GM19438 (cell line): ENCODE results near the gene MGAT5B.
"Not testable (repeated sequence)": the region's sequence is repeated elsewhere in the genome, so short reads cannot be mapped to it uniquely, and the experiment has no call there.

Experiments used
- ATAC-seq: cut with Tn5 transposase; IDR thresholded peaks from one replicate; pipeline ENCODE4 v1.9.1; 2021; ENCODE audit warnings: low read depth; ENCODE audit not compliant: unreplicated experiment

MGAT5B gene

GRCh38 chr17:76968707-76969597 is 100.7 kb downstream of the MGAT5B start:
- ATAC-seq: no peak

GRCh38 chr17:76969598-76970172 is 101.5 kb downstream of the MGAT5B start:
- ATAC-seq: no peak

GRCh38 chr17:76970228-76970627 is 102.0 kb downstream of the MGAT5B start:
- ATAC-seq: not testable (repeated sequence)

- ATAC-seq: no peak
Observed at GRCh38 chr17:76972046-76972641, 103.9 kb downstream of the MGAT5B start.

- no peak for ATAC-seq
Observed at GRCh38 chr17:76973040-76973439, 104.8 kb downstream of the MGAT5B start.

GRCh38 chr17:76974721-76975120 is 106.5 kb downstream of the MGAT5B start:
- ATAC-seq: no peak

- ATAC-seq: not testable (repeated sequence)
Observed at GRCh38 chr17:76978050-76978449, 109.8 kb downstream of the MGAT5B start.

GRCh38 chr17:76981545-76982295 is 113.5 kb downstream of the MGAT5B start:
- ATAC-seq: no peak

- no peak for ATAC-seq
Observed at GRCh38 chr17:76982408-76983074, 114.3 kb downstream of the MGAT5B start.

GRCh38 chr17:76983075-76983775 is 115.0 kb downstream of the MGAT5B start:
- ATAC-seq: no peak

GRCh38 chr17:76986365-76986764 is 118.2 kb downstream of the MGAT5B start:
- ATAC-seq: no peak

GRCh38 chr17:76987486-76988093 is 119.4 kb downstream of the MGAT5B start:
- ATAC-seq: no peak

- ATAC-seq: no peak
Observed at GRCh38 chr17:76988796-76989195, 120.6 kb downstream of the MGAT5B start.

- ATAC-seq: no peak
Observed at GRCh38 chr17:76989519-76989918, 121.3 kb downstream of the MGAT5B start.

- ATAC-seq: no peak
Observed at GRCh38 chr17:76992891-76993290, 124.7 kb downstream of the MGAT5B start.

- ATAC-seq: no peak
Observed at GRCh38 chr17:76993651-76994050, 125.4 kb downstream of the MGAT5B start.

GRCh38 chr17:76994237-76994637 is 126.0 kb downstream of the MGAT5B start:
- no peak for ATAC-seq

GRCh38 chr17:76995387-76996105 is 127.3 kb downstream of the MGAT5B start:
- ATAC-seq: no peak
